ENCODE results near the gene PAX3. TPM values are rescaled to one million over a fixed set of nuclear protein-coding genes. Genes with fewer than 3 reads are reported as not detected.
"Not testable (repeated sequence)": the region's sequence is repeated elsewhere in the genome, so short reads cannot be mapped to it uniquely, and the experiment has no call there.

The PAX3 gene
- total RNA-seq, 2 experiments from 2014 or later, result not detected

GRCh38 chr2:222160944-222161343, 137.9 kb downstream of the PAX3 start:
- Mint-ChIP-seq H3K36me3 (ENCODE audit: low read depth) (no peaks in the 10 kb centered on the region), H3K4me1 (ENCODE audit: low read depth) (no peaks in the 10 kb centered on the region)

GRCh38 chr2:222160125-222160524, 138.7 kb downstream of the PAX3 start:
- intact Hi-C loops (cut with micrococcal nuclease), result no loop called here
- H3K9me3 Mint-ChIP-seq, result peaks cover 1% of the 10 kb centered on the region
- no peak overlapping the region for H3K27ac Mint-ChIP-seq
- H3K4me1 Mint-ChIP-seq (ENCODE audit: low read depth), result no peaks in the 10 kb centered on the region
- H3K36me3 Mint-ChIP-seq (ENCODE audit: low read depth), result no peaks in the 10 kb centered on the region
- no peak overlapping the region for H3K4me3 Mint-ChIP-seq
- H3K27me3 Mint-ChIP-seq (ENCODE audit: low read depth), result no peaks in the 10 kb centered on the region
- CTCF ChIA-PET, result no interaction called here
- no peak for DNase-seq

More at GRCh38 chr2:222160944-222161343, 137.9 kb downstream of the PAX3 start:
- Mint-ChIP-seq H3K9me3 (peaks cover 1% of the 10 kb centered on the region), H3K4me3 (no peak overlapping the region), H3K27me3 (ENCODE audit: low read depth) (no peaks in the 10 kb centered on the region), H3K27ac (no peak overlapping the region)
- intact Hi-C loops (cut with micrococcal nuclease), result no loop called here
- CTCF ChIA-PET, result no interaction called here
- DNase-seq, result no peak

- Mint-ChIP-seq H3K4me1 (ENCODE audit: low read depth) (no peaks in the 10 kb centered on the region), H3K9me3 (peaks cover 1% of the 10 kb centered on the region), H3K27ac (no peak overlapping the region), H3K27me3 (ENCODE audit: low read depth) (no peaks in the 10 kb centered on the region), H3K4me3 (no peak overlapping the region), H3K36me3 (ENCODE audit: low read depth) (no peaks in the 10 kb centered on the region)
- intact Hi-C loops (cut with micrococcal nuclease), result no loop called here
- DNase-seq, result no peak
- CTCF ChIA-PET, result no interaction called here
These were observed 139.6 kb downstream of the PAX3 start for GRCh38 chr2:222159221-222159620.

- H3K27me3 Mint-ChIP-seq (ENCODE audit: low read depth); CTCF ChIA-PET; DNase-seq; H3K4me1 Mint-ChIP-seq (ENCODE audit: low read depth); H3K27ac Mint-ChIP-seq; H3K36me3 Mint-ChIP-seq (ENCODE audit: low read depth); H3K9me3 Mint-ChIP-seq; H3K4me3 Mint-ChIP-seq; intact Hi-C loops (cut with micrococcal nuclease): not testable (repeated sequence)
These were observed 143.7 kb downstream of the PAX3 start for GRCh38 chr2:222155003-222155664.

Other genes with a start within 250 kb of the PAX3 start
- 1 to 10 TPM; 7.0 to 7.1 TPM for gene SGPP2, start 125.5 kb upstream of the PAX3 start, total RNA-seq

Measured in activated naive CD4-positive, alpha-beta T cell treated with anti-CD3 and anti-CD28 coated beads for 36 hours (primary cell).